T1000 (cell line): ENCODE results near the gene WWP2.
"Not testable (repeated sequence)": the region's sequence is repeated elsewhere in the genome, so short reads cannot be mapped to it uniquely, and the experiment has no call there.

ENCODE experiments used
- DNase-seq: peaks from one replicate; lab custom pipeline; 2025; ENCODE audit warnings: mixed read lengths; lab: John Stamatoyannopoulos, UW

WWP2 gene

GRCh38 chr16:69794486-69794885 is 32.4 kb downstream of the WWP2 start:
- DNase-seq: no peak

GRCh38 chr16:69796285-69797118 is 34.4 kb downstream of the WWP2 start:
- DNase-seq: no peak

- DNase-seq: no peak
Measured at GRCh38 chr16:69798466-69798865, 36.3 kb downstream of the WWP2 start.

- no peak for DNase-seq
Measured at GRCh38 chr16:69799611-69800031, 37.5 kb downstream of the WWP2 start.

- no peak for DNase-seq
Measured at GRCh38 chr16:69804297-69804696, 42.2 kb downstream of the WWP2 start.

GRCh38 chr16:69806776-69807175 is 44.6 kb downstream of the WWP2 start:
- not testable (repeated sequence) for DNase-seq

GRCh38 chr16:69812688-69813014 is 50.5 kb downstream of the WWP2 start:
- DNase-seq: no peak

- no peak for DNase-seq
Measured at GRCh38 chr16:69814078-69814477, 51.9 kb downstream of the WWP2 start.

GRCh38 chr16:69814561-69814960 is 52.4 kb downstream of the WWP2 start:
- DNase-seq: no peak

GRCh38 chr16:69815216-69815883 is 53.2 kb downstream of the WWP2 start:
- not testable (repeated sequence) for DNase-seq

GRCh38 chr16:69816996-69817395 is 54.9 kb downstream of the WWP2 start:
- no peak for DNase-seq

GRCh38 chr16:69818891-69819545 is 56.9 kb downstream of the WWP2 start:
- DNase-seq: no peak

- no peak for DNase-seq
Measured at GRCh38 chr16:69820926-69821541, 58.9 kb downstream of the WWP2 start.

- no peak for DNase-seq
Measured at GRCh38 chr16:69821844-69822173, 59.7 kb downstream of the WWP2 start.

- no peak for DNase-seq
Measured at GRCh38 chr16:69822174-69822935, 60.2 kb downstream of the WWP2 start.

GRCh38 chr16:69823831-69824563 is 61.9 kb downstream of the WWP2 start:
- no peak for DNase-seq

GRCh38 chr16:69824564-69825142 is 62.5 kb downstream of the WWP2 start:
- not testable (repeated sequence) for DNase-seq

- DNase-seq: no peak
Measured at GRCh38 chr16:69827524-69827923, 65.4 kb downstream of the WWP2 start.

GRCh38 chr16:69829338-69829737 is 67.2 kb downstream of the WWP2 start:
- no peak for DNase-seq

GRCh38 chr16:69830146-69830533 is 68.0 kb downstream of the WWP2 start:
- DNase-seq: no peak
